ENCODE data around the gene GOPC.

GRCh38 chr6:117550618-117551242, 51.6 kb downstream of the GOPC start:
- TF ChIP-seq, protein P1, sequence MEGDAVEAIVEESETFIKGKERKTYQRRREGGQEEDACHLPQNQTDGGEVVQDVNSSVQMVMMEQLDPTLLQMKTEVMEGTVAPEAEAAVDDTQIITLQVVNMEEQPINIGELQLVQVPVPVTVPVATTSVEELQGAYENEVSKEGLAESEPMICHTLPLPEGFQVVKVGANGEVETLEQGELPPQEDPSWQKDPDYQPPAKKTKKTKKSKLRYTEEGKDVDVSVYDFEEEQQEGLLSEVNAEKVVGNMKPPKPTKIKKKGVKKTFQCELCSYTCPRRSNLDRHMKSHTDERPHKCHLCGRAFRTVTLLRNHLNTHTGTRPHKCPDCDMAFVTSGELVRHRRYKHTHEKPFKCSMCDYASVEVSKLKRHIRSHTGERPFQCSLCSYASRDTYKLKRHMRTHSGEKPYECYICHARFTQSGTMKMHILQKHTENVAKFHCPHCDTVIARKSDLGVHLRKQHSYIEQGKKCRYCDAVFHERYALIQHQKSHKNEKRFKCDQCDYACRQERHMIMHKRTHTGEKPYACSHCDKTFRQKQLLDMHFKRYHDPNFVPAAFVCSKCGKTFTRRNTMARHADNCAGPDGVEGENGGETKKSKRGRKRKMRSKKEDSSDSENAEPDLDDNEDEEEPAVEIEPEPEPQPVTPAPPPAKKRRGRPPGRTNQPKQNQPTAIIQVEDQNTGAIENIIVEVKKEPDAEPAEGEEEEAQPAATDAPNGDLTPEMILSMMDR (IDR thresholded peaks at IDR 0.05; ENCODE audit: extremely low read depth in 1 of 2, insufficient read depth in 1 of 2, low read depth in 1 of 2, low read length in 2 of 2): no peak
- TF ChIP-seq POLR2AphosphoS5 (IDR thresholded peaks at IDR 0.05; ENCODE audit: insufficient read depth, low read depth, low read length) (no peak), POLR2A (IDR thresholded peaks at IDR 0.05; ENCODE audit: low read depth, low read length) (no peak), EZH2 (IDR thresholded peaks at IDR 0.05; ENCODE audit: borderline replicate concordance, low read depth, low read length, severe bottlenecking) (no peak), MYC (IDR thresholded peaks at IDR 0.05; ENCODE audit: low read depth, low read length) (no peak), FOS (IDR thresholded peaks at IDR 0.05; ENCODE audit: borderline replicate concordance, insufficient read depth, low read length) (no peak), JUN (IDR thresholded peaks at IDR 0.05; ENCODE audit: borderline replicate concordance, insufficient read depth, insufficient read length, low read depth) (no peak), GATA2 (IDR thresholded peaks at IDR 0.05; ENCODE audit: insufficient read depth, insufficient read length, low read depth, low read length) (no peak)
- TF ChIP-seq, protein P2, sequence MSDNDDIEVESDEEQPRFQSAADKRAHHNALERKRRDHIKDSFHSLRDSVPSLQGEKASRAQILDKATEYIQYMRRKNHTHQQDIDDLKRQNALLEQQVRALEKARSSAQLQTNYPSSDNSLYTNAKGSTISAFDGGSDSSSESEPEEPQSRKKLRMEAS (IDR thresholded peaks at IDR 0.05; ENCODE audit: insufficient read depth, insufficient read length): no peak
